Stromal cell of bone marrow (primary cell): Measurements from ENCODE around the gene SLC15A3.
A peak's percentile ranks its signal among the peaks of the same experiment; 100 is the strongest.
"Not testable (repeated sequence)": the region's sequence is repeated elsewhere in the genome, so short reads cannot be mapped to it uniquely, and the experiment has no call there.

ENCODE experiments used
- DNase-seq: peaks from one replicate; pipeline ENCODE4 v3.0.0-alpha.2; 2012; ENCODE audit warnings: low read depth

SLC15A3 gene

DNA sequence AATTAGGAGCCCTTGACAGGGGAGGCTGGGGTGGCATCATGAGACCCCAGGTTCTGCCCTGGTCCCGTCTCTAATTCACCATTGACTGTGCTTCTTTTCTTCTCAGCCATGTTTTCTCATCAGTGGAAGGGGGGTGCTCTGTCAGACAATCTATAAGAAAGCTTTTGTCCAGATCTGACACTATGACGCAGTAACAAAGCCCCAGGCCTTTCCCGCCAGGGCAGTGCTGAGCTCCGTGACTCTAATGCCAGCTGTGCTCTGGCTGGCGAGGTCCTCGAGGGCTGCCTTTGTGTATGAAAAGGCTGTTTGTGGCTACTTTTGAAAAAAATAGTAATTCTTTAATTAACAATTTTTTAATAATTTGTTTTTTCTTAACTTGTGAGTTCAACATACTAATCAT is 22.8 kb upstream of the SLC15A3 start:
- DNase-seq: no peak

DNA sequence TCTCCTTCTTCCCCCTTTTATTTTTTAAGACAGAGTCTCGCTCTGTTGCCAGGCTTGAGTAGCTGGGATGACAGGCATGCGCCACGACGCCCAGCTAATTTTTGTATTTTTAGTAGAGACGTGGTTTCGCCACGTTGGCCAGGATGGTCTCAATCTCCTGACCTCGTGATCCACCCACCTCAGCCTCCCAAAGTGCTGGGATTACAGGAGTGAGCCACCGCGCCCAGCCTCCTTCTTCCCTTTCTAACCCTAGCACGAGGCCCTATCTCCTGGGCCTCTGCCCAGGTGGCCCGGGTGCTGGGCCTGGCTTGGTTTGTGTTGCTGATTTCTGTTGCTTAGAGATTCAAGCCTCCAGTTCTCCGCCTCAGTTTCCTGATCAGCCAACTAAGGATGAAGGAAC is 22.3 kb upstream of the SLC15A3 start:
- not testable (repeated sequence) for DNase-seq

DNA sequence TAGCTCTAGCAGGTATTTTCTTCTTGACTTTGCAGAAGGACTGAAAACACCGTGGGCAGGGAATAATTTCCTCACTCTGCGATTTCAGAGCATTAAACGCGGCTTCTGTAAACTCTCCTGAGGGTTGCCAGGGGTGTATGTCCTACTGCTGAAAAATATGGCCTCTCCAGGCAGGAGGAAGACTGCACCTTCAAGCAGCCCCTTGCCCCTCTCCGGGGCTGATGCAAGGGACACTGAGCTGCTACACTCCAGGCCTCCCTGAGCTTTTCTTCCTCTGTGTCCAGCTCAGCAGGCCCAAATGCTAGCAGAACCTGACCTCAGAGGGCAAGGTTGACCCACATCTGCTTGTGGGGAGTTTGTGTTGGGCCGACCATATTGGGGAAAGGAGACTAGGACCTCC is 21.7 kb upstream of the SLC15A3 start:
- no peak for DNase-seq

DNA sequence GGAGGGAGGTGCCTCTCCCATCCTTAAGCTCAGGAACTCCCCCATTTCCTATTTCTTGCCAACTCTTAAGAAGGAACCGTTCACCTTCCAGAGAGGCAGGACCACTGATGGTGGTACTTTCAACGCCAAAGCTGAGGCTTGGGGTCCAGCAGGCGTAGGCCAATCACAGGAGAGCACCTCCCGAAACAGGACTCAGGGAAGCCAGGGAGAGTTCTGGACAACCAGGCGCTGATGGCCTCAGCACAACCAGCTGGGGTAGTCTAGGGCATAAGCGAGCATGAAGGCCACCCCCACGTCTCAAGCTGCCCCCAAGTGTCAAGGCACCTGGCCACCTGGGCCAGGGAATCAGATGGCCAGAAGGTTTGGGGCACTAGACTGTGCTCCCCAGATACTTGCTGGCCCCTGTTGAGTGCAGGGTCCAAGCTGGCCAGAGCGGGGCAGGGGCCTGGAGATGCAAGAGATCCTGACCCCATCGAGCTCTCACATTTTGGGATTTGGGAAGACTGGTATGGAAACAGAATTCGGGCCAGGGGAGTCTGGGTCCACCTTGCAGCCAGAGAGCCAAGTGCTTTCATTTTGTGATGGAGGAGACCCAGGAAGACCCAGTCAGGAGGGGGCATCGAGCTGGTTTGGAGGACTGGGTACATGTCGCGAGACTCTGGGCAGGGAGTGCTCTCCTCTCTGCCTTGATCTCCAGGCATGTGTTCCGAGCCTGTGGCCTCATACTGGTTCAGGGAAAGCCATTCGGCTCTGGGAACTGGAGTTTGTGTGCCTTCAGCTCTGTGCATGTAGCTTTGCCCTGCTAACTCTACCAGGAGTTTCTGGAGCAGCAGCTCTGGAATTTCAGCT is 20.4 kb upstream of the SLC15A3 start:
- DNase-seq: no peak

DNA sequence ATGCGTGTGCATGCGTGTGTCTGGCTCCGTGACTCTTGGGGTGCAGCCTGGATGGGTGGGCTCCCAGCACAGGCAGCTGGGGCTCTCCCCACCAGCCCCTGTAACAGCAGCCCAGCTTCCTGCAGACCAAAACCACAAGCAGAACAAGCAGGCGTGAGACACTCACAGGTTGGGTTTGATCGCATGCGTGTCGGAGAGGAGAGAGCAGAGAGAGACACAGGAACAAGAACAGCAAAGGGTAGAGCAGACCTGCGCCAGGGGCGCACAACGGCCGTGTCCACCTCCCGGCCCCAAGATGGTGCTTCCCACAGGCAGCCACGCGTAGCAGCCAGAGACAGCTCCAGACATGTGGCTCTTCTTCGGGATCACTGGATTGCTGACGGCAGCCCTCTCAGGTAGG is 19.5 kb upstream of the SLC15A3 start, which contains the start of gene CD6:
CD6 (plus strand) TSS at position 161 of the 400 bp plus-strand sequence; CDS start at position 347, 186 bp downstream.
- DNase-seq: no peak

DNA sequence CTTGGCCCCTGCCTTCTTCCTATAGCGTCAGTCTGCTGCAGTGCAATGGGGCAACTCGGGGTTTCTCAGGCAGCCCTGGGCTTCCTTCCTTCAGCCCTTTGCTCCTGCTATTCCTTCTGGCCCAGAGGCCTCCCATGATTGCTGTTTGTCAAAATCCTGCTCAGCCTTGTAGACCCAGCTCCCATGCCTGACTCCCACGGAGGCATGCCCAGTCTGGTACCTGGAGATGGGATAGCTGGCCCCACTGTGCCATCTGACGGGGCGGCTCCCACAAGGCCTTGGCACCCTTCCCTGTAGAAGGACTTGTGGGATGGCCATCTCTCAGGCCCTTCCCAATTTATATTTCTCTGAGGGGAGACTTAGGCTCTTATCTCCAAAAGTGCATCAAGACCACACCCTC is 18.9 kb upstream of the SLC15A3 start:
- DNase-seq: no peak

DNA sequence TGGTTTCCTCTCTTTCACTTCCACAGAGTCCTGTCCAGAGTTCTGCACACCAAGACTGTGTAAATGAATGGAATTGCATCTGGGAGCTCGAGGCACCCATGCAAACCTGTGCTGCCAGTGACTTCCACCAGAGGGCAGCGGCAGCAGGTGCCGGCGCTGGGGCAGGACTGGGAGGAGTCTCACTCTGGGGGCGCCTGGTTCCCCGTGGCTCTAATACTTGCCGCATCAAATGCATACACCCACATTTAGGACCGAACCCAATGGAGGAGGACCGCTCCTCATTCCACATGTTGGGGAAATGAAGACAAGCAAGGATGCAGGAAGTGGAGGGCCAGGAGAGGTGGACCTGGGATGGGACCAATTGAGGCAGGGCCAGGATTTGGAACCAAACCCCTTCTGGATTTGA is 18.4 kb upstream of the SLC15A3 start:
- no peak for DNase-seq

DNA sequence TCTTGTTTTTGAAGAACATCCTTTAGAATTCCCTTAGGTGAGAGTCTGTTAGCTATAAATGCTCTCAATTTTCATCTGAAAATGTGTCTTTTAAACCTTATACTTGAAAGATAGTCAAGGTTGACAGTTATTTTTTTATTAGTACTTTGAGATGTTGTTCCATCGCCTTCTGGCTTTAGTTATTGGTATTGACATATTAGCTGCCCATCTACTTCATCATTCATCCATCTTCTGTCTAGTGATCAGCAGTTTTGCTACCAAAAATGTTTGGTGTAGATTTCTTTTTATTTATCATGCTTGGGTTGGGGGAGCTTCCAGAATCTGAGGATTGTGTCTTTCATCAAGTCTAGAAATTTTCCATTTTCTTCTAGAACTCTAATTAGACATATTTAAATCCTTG is 16.2 kb upstream of the SLC15A3 start:
- no peak for DNase-seq

DNA sequence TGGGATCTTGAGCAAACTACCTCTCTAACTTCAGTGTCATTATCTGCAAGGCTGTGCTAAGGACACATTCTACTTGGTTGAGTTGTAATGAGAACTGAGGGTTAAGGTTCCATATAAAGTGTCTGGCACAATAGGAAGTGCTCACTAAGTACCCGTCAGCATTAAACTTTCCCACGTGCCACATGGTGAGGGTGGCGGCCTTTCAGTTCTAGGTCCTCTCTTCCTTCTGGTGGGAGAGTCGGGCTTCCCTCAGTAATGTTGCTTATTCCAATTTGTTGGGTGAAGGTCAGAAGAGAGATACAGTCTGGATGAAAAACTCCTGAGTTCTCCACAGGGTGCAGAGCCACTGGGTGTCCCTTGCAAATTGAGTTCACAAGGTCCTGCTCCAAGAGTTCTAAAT is 14.9 kb upstream of the SLC15A3 start:
- no peak for DNase-seq

DNA sequence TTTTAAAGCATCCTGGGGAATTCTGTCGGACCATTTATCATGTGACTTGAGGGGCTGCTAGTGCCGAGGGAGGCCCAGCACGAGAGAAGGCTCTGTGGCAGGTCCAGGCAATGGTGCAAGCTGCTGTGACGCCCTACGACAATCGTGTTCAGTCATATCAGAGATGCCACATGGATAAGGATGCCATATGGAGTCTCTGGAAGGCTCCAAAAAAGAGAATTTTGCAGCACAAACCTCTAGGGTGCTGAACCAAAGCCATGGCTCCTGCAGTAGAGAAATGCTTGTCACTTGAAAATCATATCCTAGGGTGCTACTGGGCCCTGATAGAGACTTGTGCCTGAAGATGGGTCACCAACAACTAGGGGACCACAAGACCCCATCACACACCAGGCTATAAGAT is 12.8 kb upstream of the SLC15A3 start:
- no peak for DNase-seq

DNA sequence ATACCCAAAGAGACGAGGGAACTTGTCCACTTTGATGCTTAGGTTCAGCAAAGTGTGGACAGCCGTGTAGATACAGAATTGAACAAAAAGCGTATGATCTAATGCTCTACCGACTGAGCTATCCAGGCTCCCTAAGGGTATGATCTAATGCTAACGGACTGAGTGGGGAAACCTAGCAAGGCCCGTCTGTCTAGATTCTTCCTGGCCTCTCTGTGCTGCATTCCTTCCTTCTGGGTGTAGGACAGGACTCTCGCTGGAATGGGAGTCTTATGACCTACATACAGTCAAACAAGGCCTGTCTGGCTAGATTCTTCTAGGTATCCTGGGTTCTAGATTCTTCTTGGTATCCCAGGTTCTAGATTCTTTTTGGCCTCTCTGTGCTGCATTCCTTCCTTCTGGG is 8.4 kb upstream of the SLC15A3 start:
- DNase-seq: no peak

DNA sequence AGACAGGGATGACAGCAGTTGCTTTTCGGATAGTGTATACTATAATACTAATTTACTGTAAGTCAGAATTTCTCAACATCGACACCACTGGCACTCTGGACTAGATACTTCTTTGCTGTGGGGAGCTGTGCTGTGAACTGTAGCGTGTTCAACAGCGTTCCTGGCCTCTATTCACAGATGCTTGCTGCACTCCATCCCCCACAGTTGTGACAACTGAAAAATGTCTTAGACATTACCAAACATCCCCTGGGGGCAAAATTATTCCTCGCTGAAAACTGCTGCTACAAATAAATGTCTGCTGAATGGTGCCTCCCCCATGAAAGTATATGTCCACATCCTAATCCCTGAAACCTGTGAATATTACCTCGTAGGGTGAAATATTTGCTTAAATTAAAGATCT is 7.5 kb upstream of the SLC15A3 start:
- no peak for DNase-seq

DNA sequence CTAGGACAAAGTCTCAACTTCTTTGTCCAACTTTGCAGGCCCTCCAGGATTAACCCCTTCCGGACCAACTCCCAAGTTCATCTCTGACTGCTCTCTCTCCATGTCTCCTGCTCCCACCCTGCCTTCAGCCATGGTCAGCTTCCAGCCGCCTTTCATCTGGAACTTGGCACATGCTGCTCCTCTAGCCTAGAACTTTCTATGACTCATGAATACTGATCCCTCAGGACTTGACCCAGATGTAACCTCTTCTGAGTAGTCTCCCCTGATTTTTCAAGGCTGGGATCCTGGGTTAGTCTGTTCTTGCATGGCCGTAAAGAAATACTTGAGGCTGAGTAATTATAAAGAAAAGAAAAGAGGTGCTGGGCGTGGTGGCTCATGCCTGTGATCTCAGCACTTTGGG is 5.2 kb upstream of the SLC15A3 start:
- DNase-seq: peak; percentile 42

DNA sequence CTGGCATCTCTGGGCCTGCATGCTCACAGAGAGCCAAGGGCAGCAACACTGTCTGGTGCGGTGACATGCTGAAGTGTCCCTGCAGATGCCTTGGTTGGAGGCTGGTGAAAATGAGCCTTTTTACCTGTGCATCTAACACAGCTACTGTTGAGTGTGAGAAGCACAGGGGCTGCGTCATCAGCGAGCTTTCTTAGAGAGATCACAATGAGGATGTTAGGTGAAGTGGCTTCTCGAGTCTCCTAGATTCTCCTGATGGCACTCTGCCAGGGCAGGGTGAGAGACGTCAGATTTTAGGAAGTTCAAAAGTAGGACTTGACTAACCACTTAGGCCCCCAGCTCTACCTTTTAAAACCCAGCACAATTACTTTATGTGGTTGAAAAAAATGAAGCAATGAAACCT is 3.6 kb upstream of the SLC15A3 start:
- DNase-seq: no peak

DNA sequence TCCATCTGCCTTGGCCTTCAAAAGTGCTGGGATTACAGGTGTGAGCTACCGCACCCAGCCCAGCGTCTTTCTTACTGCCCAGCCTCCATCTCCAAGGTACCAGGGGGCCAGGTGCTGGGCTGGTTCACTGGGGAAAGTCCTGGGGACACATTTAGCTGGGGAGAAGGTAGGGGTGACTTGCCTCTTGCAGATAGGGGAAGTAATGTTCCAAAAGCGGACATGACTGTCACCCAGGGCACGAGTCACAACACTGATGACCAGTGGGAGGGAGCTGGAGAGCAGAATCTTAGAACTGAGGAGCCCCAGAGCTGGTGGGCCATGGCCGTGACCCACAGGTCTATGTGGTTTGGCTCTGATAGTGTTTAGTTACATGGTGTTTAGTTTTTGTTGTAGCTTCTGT is 2.4 kb upstream of the SLC15A3 start:
- DNase-seq: no peak

DNA sequence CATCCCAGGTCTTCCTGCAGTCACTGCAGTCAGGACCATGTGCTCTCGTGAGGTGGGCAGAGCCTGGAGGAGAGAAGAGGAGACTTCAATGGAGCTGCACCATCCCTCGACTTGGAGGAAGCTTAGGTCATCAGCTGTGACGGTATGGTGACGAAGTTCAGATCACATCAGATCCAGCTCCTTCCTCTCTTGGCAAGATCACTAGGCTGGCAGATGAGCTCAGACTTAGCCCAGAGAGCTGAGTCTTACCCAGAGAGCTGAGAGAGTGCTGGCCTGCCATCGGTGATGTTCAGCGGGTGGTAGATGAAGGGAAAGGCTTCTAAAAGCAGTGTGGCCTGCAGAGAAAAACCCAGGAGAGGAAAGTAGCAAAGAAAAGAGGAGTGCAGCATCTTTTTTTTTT is 1.8 kb upstream of the SLC15A3 start:
- no peak for DNase-seq

DNA sequence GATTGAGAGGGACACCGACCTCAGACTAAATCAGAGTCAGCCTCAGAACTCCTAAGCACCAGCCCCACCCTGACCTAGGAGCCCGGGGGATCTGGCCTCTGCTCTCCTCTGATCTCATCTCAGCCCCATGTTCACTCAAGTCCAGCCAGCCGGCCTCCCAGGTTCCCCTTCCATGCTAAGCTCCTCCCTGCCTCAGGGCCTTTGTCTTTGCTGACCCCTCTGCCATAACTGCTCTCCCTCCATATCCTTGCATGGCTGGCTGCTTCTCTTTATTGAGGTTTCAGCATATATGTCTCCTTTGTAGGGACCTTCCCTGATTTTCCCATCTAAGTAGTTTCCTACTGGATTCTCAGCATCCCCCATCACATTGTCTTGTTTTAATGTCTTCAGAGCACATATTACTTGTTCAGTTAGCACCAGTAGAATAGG is 780 bp upstream of the SLC15A3 start:
- DNase-seq: no peak

DNA sequence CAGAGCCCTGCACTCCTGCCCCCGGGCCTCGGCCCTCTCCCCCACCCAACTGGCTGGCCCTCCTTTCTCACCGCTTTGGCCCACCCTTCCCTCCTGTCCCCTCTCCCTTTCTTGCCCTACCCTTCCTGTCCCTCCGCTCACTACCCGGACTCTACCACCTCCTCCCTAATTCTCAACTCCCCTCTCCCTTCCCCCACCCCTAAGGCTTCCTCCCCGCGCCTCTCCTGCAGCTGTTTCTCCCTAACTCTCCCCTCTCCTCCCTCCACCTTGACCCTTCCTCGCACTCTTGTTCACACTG is 421 bp downstream of the SLC15A3 start:
- DNase-seq: no peak

DNA sequence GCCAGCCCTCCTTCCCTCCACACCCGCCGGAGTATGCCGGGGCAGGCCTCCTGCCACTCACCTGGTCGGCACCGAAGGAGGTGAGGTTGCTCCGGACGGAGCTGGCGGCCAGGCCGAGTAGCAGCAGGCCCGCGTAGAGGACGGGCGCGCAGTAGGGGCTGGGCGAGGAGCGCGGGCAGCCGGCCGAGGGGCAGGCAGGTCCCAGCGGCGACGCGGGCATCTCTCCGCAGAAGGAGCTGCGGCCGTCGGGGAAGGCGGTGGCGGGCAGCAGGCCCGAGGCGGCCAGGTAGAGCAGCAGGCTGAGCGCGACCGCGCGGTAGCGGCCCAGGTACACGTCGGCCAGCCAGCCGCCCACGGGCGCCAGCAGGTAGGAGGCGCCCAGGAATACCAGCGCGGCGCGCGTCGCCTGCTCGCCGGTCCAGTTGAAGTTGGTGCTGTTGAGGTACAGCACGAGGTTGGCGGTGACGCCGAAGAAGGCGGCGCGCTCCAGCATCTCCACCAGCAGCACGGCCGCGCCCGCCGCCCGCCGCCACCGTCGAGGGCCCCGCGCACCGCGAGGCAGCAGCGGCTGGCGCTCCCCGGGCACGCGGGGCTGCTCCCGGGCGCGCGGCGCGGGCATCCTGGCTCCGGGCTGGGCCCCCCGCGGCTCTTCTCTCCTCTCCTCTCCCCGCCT is 907 bp downstream of the SLC15A3 start:
- no peak for DNase-seq

DNA sequence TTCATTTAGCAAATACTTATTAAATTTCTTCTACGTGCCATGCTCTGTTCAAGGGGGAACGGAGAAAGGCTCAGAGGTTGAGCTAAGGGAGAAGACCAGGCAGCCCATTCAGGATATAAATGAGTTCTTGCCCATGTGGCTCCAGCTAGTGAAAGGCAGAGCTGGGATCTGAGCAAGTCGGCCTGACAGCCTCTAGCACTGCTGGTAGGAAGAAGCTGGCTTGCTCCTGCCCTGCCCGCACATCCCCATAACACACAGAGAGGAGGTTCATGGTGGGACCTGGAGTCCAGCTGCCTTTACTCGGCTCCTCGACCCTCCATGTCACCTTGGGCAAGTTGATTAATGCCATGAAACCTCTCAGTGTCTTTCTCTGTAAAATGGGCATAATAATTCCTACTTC is 2.0 kb downstream of the SLC15A3 start:
- no peak for DNase-seq

DNA sequence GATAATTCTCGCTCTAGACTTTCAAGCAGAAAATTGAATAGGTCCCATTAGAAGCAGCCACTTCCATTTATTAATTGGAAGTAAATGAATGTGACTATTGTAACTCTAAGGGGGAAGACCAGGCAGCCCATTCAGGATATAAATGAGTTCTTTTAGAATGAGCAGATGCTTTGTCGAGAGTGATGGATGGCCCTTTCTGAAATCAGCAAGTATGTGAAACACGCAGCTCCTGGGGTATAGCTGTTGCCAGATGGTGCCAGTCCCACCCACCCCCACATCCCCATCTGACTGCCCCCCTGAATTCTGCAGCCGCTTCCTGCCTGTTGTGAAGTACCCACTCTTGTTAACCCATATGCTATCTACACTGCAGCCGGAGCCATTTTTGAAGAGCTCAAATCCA is 3.7 kb downstream of the SLC15A3 start:
- no peak for DNase-seq

DNA sequence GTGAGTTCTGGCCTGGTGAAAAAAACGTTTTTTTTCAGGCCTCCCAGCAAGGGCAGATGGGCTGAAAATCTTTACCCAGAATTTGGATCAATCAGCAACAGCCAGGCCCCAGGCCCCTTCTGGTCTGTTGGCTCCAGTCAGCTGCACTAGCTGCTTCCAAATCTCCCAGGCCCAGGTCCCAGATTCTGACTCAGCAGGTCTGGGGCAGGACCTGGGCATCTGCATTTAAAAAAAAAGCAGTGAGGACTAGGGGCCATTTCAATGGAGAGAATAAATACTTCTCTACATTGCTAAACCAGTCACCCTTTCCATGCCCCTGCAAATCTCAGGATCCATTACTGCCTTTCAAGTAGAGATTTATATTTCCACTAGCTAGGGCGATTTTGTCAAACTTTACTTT is 4.3 kb downstream of the SLC15A3 start:
- no peak for DNase-seq

DNA sequence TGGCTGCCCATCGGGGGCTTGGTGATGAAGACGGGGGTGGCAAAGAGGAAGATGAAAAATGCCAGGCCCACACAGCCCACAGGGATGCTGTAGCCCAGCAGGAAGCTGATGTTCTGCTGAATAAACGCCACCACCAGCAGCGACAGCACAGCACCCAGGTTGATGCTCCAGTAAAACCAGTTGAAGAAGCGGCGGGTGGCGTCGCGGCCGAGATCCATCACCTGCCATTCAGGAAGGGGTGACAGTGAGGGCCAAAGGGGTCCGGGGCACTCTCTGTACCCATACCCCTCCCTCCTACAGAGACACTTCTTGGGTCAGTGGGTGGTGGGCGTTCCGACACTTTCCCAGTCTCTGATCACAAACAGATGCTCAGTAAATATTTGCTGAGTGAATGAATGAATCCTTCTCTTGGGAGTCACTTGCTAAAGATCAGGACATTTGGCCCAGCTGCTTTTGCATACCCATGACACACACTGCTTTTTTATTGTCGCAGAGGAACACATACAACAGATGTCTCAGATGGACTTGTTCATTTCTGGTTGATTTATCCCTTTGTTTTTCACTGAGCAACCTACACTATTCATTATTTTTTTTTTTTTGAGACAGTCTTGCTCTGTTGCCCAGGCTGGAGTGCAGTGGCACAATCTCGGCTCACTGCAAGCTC is 5.2 kb downstream of the SLC15A3 start:
- DNase-seq: no peak
